GM20000 (cell line): ENCODE results near the gene FXYD7.

Experiments used
- DNase-seq: peaks from one replicate; pipeline ENCODE4 v3.0.0; 2012; ENCODE audit warnings: low spot score
- TF ChIP-seq, protein P1 (sequence below): IDR thresholded peaks from 2 replicates; pipeline ENCODE4 v1.5.1; 2012; ENCODE audit warnings: mild to moderate bottlenecking, control low read depth; ENCODE audit errors: extremely low read depth, missing control alignments

The FXYD7 gene

DNA sequence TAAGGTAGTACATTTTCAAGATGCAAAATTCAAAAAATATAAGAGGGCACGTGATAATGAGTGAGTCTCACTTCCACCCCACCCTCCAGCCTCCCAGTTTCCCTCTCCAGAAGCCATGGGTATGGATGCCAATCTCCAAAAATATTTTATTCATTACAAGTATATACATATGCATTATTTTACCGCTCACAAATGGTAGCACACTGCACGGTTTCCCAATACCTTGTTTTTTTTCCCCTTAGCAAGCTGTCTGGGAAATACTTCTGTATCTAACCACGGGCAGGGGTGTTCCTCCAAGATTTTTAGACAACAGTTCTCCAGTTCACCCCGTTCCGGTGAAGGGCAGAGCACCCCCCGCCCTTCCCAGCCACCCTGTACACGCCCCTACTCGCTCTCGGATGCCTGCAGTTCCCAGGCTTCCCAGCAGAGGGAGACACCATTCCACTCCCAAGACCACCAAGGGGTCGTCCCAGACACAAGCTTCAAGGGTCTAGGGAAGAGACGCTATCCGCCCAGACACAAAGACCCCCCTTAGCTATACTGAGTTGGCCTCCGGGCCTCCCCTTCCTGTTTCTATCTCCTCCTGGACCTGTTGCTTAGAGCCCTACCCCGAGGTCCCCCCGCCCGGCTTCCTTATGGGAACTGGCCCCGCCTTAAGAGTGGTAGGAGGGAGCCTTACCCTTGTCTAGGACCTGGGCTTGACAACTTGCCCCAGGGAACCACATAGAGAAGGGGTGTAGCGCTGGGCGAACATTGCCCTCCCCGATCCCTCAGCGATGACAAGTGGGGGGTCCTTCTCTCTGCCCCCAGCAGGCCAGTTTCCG, 28.5 kb upstream of the FXYD7 start:
- TF ChIP-seq, protein P1, sequence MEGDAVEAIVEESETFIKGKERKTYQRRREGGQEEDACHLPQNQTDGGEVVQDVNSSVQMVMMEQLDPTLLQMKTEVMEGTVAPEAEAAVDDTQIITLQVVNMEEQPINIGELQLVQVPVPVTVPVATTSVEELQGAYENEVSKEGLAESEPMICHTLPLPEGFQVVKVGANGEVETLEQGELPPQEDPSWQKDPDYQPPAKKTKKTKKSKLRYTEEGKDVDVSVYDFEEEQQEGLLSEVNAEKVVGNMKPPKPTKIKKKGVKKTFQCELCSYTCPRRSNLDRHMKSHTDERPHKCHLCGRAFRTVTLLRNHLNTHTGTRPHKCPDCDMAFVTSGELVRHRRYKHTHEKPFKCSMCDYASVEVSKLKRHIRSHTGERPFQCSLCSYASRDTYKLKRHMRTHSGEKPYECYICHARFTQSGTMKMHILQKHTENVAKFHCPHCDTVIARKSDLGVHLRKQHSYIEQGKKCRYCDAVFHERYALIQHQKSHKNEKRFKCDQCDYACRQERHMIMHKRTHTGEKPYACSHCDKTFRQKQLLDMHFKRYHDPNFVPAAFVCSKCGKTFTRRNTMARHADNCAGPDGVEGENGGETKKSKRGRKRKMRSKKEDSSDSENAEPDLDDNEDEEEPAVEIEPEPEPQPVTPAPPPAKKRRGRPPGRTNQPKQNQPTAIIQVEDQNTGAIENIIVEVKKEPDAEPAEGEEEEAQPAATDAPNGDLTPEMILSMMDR, result peak; percentile 97
- peak; percentile 86 for DNase-seq

- DNase-seq, result no peak
- TF ChIP-seq, protein P1, result no peak
These were observed 27.7 kb upstream of the FXYD7 start, which contains the start of gene FXYD3 for GRCh38 chr19:35115177-35115951. FXYD3 (plus strand) TSS chr19:35115823; CDS start chr19:35119377, 3,554 bp downstream.

GRCh38 chr19:35116072-35116801, 26.8 kb upstream of the FXYD7 start:
- DNase-seq, result no peak
- TF ChIP-seq, protein P1, result no peak

DNA sequence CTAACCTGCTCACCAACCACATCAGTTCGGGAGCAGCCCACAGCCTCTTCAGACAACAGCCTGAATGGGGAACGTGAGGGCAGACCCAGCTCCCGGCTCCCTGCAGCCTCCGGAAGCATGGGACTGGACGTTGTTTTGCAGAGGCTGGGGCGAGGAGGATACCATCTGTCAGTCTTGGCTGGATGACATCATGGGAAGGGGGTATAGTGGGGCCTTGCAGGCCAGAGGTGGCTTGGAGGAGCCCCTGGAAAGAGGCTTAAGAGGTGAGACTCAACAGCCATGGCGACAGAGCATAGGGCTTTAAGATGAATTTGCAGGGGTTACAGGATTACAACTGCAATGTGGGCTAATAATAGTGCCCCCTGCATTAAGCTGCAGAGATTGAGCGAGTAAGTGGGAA, 25.9 kb upstream of the FXYD7 start:
- DNase-seq, result no peak
- TF ChIP-seq, protein P1, result no peak

DNA sequence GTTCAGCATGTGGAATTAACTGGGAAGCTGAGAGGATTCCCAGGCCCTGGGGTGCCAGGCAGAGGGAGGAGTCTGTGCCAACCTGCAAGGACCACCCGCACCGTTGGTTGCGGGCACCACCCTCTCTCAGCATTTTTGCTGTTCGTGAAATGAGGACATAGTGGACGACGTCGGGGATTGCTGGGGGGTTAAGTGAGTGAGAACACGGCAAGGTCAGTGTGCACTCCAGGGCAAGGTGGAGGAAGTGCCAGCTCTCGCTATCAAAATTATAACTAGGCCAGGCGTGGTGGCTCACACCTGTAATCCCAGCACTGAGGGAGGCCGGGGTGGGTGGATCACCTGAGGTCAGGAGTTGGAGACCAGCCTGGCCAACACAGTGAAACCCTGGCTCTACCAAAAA, 25.3 kb upstream of the FXYD7 start:
- TF ChIP-seq, protein P1, result no peak
- DNase-seq, result no peak

DNA sequence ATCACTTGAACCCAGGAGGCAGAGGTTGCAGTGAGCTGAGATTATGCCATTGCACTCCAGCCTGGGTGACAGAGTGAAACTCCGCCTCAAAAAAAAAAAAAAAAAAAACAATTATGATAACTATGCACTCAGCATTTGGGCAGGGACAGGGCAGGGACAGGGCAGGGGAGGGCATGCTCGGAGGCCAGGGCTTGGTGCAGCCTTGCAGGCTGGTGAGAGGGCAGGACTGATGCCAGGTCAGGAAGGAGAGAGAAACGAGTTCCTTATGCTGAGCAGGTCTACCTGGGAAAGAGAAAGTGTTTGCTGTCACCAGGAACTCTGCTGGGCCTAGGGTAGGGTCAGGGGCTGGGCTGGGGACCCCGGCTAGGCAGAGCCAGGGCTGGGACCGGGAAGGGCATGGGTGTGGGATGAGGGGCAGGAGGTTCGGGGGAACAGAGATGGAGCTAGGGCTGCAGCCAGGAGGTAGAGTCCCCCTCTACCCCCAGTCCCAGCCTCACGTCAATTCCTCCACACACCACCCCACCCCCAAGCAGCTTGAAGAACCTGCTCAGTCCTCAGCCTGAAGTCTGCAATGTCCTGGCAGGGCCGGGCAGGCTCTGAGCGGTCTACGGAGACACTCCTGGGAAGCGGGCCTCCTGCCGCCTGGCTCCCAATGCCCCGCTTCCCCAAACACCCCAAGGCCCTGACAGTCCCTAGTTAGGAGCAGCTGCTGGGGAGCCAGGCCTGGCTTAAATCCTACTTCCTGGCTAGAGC, 24.6 kb upstream of the FXYD7 start:
- no peak for DNase-seq
- TF ChIP-seq, protein P1, result no peak
